Endothelial cell of umbilical vein (primary cell): ENCODE measurements around the gene MAP1LC3B. TPM values are rescaled to one million over a fixed set of nuclear protein-coding genes. Genes with fewer than 3 reads are reported as not detected.
A peak's percentile ranks its signal among the peaks of the same experiment; 100 is the strongest.

ENCODE experiments used
- BruUV-seq: library from RNA; stranded (reverse); fragments of 400-500 nt; replicated peaks from 2 replicates; lab custom pipeline; 2021; lab: Mats Ljungman, UMichigan
- CTCF ChIA-PET: fragments of 300-600, 350-600 bp; sonication (Branson Sonifier 250); formaldehyde crosslinking; loops from one replicate; lab custom pipeline; 2021; ENCODE audit warnings: antibody characterized with exemption, inconsistent platforms; lab: Charles Lee
- POLR2A ChIA-PET: fragments of 300-600, 350-600 bp; sonication (Branson Sonifier 250); formaldehyde crosslinking; loops from one replicate; lab custom pipeline; 2021; ENCODE audit warnings: antibody characterized with exemption, inconsistent platforms; lab: Charles Lee
- DNase-seq: peaks from one replicate; pipeline ENCODE4 v3.0.0-alpha.2; 2011; ENCODE audit warnings: low read depth, low spot score
- FAIRE-seq: peaks from 2 replicates; lab custom pipeline; 2011; peaks lifted over from hg19 to GRCh38; lab: Jason Lieb, UNC
- H2AFZ ChIP-seq: 2 replicates; pipeline ENCODE4 v1.6.0; 2012; ENCODE audit warnings: low read depth, low read length, control low read depth, inconsistent platforms
- H3K27ac ChIP-seq: 2 replicates; pipeline ENCODE4 v1.5.1; 2011; ENCODE audit warnings: low read depth, mild to moderate bottlenecking, control low read depth, low read length, moderate library complexity; ENCODE audit not compliant: insufficient read depth
- H3K27me3 ChIP-seq, 2 experiments: 2 replicates each; pipeline versions ENCODE4 v1.6.0 to v1.6.1; 2011; ENCODE audit warnings: low read length in 2 of 2, mixed read lengths in 1 of 2; ENCODE audit not compliant: control insufficient read depth in 2 of 2, insufficient read depth in 2 of 2
- H3K36me3 ChIP-seq, 2 experiments: 2 replicates in 1 of 2; 3 replicates in 1 of 2; pipeline ENCODE4 v1.5.1; 2011; ENCODE audit warnings: low read length in 2 of 2, mild to moderate bottlenecking in 1 of 2, moderate library complexity in 1 of 2; ENCODE audit not compliant: control insufficient read depth in 2 of 2, insufficient read depth in 2 of 2; ENCODE audit errors: extremely low read depth in 1 of 2
- H3K4me1 ChIP-seq: 3 replicates; pipeline ENCODE4 v1.5.1; 2011; ENCODE audit warnings: mild to moderate bottlenecking, low read length; ENCODE audit not compliant: control insufficient read depth, insufficient read depth; ENCODE audit errors: extremely low read depth
- H3K4me2 ChIP-seq: 2 replicates; pipeline ENCODE4 v1.6.1; 2011; ENCODE audit warnings: low read length, control low read depth, mixed read lengths; ENCODE audit not compliant: insufficient read depth
- H3K4me3 ChIP-seq, 3 experiments: fragments of 200-600 bp in 1 of 3; sonication (generic), shearing (Covaris generic) in 1 of 3; replicated peaks in 1 of 3; 2 replicates each; pipeline ENCODE4 v1.5.1; 2011 to 2016; ENCODE audit warnings: control low read depth in 3 of 3, low read length in 3 of 3, mild to moderate bottlenecking in 2 of 3, inconsistent platforms in 1 of 3, low read depth in 1 of 3, moderate library complexity in 1 of 3; ENCODE audit not compliant: insufficient read depth in 1 of 3
- H3K79me2 ChIP-seq: 2 replicates; pipeline ENCODE4 v1.6.0; 2012; ENCODE audit warnings: low read length, inconsistent platforms; ENCODE audit not compliant: control insufficient read depth, insufficient read depth
- H3K9ac ChIP-seq: replicated peaks from 2 replicates; pipeline ENCODE3; 2011; ENCODE audit warnings: low read length, control low read depth; ENCODE audit not compliant: insufficient read depth; ENCODE audit errors: extremely low read depth
- H3K9me1 ChIP-seq: replicated peaks from 3 replicates; pipeline ENCODE4 v1.6.0; 2011; ENCODE audit warnings: mild to moderate bottlenecking, low read length; ENCODE audit not compliant: control insufficient read depth, insufficient read depth; ENCODE audit errors: extremely low read depth
- H3K9me3 ChIP-seq: replicated peaks from 2 replicates; pipeline ENCODE4 v1.5.1; 2012; ENCODE audit warnings: low read length, inconsistent platforms; ENCODE audit not compliant: control insufficient read depth, insufficient read depth
- H4K20me1 ChIP-seq: replicated peaks from 2 replicates; pipeline ENCODE3; 2011; ENCODE audit warnings: mild to moderate bottlenecking, low read length; ENCODE audit not compliant: control insufficient read depth, insufficient read depth; ENCODE audit errors: extremely low read depth
- CTCF ChIP-seq, 2 donors: IDR thresholded peaks; 1 replicate in 1 of 2; 2 replicates in 1 of 2; pipeline ENCODE4 v1.5.1; 2011; ENCODE audit warnings: low read length in 2 of 2, mild to moderate bottlenecking in 2 of 2, moderate library complexity in 2 of 2, control low read depth in 1 of 2, inconsistent platforms in 1 of 2, low read depth in 1 of 2; ENCODE audit not compliant: insufficient read depth in 1 of 2; ENCODE audit errors: extremely low read depth in 1 of 2
- EZH2 ChIP-seq: IDR thresholded peaks from 2 replicates; pipeline ENCODE4 v1.6.1; 2012; ENCODE audit warnings: borderline replicate concordance, low read depth, mild to moderate bottlenecking, moderate library complexity, low read length, inconsistent platforms; ENCODE audit not compliant: severe bottlenecking
- FOS ChIP-seq: IDR thresholded peaks from 2 replicates; pipeline ENCODE4 v1.6.1; 2011; ENCODE audit warnings: mild to moderate bottlenecking, low read length, moderate library complexity, borderline replicate concordance; ENCODE audit not compliant: insufficient read depth
- GATA2 ChIP-seq: IDR thresholded peaks from 2 replicates; pipeline ENCODE4 v1.7.0; 2011; ENCODE audit warnings: low read depth, mild to moderate bottlenecking, moderate library complexity, mixed read lengths, low read length; ENCODE audit not compliant: insufficient read length, insufficient read depth
- JUN ChIP-seq: IDR thresholded peaks from 2 replicates; pipeline ENCODE4 v1.6.1; 2011; ENCODE audit warnings: borderline replicate concordance, low read depth; ENCODE audit not compliant: insufficient read length, insufficient read depth
- MAX ChIP-seq: IDR thresholded peaks from 2 replicates; pipeline ENCODE4 v1.6.1; 2011; ENCODE audit not compliant: insufficient read depth, insufficient read length
- MYC ChIP-seq: IDR thresholded peaks from one replicate; pipeline ENCODE4 v1.6.1; 2011; ENCODE audit warnings: mild to moderate bottlenecking, low read depth, low read length
- POLR2A ChIP-seq: IDR thresholded peaks from 2 replicates; pipeline ENCODE4 v1.6.1; 2012; ENCODE audit warnings: low read depth, mild to moderate bottlenecking, control low read depth, low read length
- POLR2AphosphoS5 ChIP-seq: IDR thresholded peaks from 2 replicates; pipeline ENCODE4 v1.6.1; 2012; ENCODE audit warnings: low read depth, mild to moderate bottlenecking, control low read depth, low read length, moderate library complexity; ENCODE audit not compliant: insufficient read depth
- dilution Hi-C: fragments of 300-500 bp; cut with MboI; formaldehyde crosslinking; loops from one replicate; pipeline ENCODE4 v1.15.0; 2019; ENCODE audit warnings: low sequenced_read_pairs; ENCODE audit not compliant: extremely low pct_ligation_motif_present
- intact Hi-C: fragments of 100-400 bp; cut with micrococcal nuclease; formaldehyde crosslinking; loops from one replicate; pipeline ENCODE4 v1.10.0; 2022
- polyA plus RNA-seq, 4 experiments: library from polyadenylated mRNA; depleted of rRNA in 3 of 4; stranded (reverse) in 3 of 4; unstranded in 1 of 4; fragments of >200 nt; gene quantifications; 2 replicates each; pipeline versions ENCODE4 v1.2.1 to v1.2.3, GENCODE V29; 2011 to 2012; ENCODE audit warnings: missing spikeins in 1 of 4
- total RNA-seq: library from RNA; stranded (reverse); gene quantifications from 2 replicates; pipeline ENCODE4 v1.2.3, GENCODE V29; 2021

The MAP1LC3B gene
- total and polyA plus RNA-seq, 2 donors (not counting 3 experiments of a cell fraction or from before 2014, with no cell fraction given): 40.7 to 99.9 TPM

- Histone ChIP-seq H3K36me3 (no peaks in the 10 kb centered on the region), H3K4me1 (peaks cover 20% of the 10 kb centered on the region), H2AFZ (peak within 1 kb of the TSS; percentile 76), H3K4me3 (peak within 1 kb of the TSS; percentile 54 to 77 (median 68)), H3K9ac (peak within 1 kb of the TSS; percentile 71), H3K27me3 (no peaks in the 10 kb centered on the region), H3K79me2 (peaks cover 36% of the 10 kb centered on the region), H3K27ac (peak within 1 kb of the TSS; percentile 39), H3K9me3 (no peaks in the 10 kb centered on the region), H4K20me1 (peaks cover 2% of the 10 kb centered on the region), H3K9me1 (no peaks in the 10 kb centered on the region), H3K4me2 (peak within 1 kb of the TSS; percentile 91)
- intact Hi-C loops (loop anchor here (1.0 to 10.0 kb wide), 6 partner anchors 8 to 719 kb away; partner anchors contain the start of genes C16orf95 and MAP1LC3B), dilution Hi-C loops (no loop called here)
- ChIA-PET POLR2A (interaction anchor here (0.8 to 1.6 kb wide), 2 partner anchors 24 to 66 kb away, joined by 4 to 6 read pairs; partner anchors contain the start of gene C16orf95), CTCF (interaction anchor here (0.6 to 3.9 kb wide), 10 partner anchors 9 to 819 kb away, joined by 3 to 21 read pairs (median 5); partner anchors contain the start of gene C16orf95)
- BruUV-seq: no TSS peak
- peak; percentile 2 for TF ChIP-seq MAX
- peak; percentile 91 for TF ChIP-seq POLR2AphosphoS5
- peak; percentile 80 for TF ChIP-seq MYC
- no peak for TF ChIP-seq GATA2
- TF ChIP-seq POLR2A: peak; percentile 57
- TF ChIP-seq EZH2: no peak
- TF ChIP-seq FOS: no peak
- TF ChIP-seq JUN: no peak
- TF ChIP-seq CTCF (IDR thresholded peaks at IDR 0.05; ENCODE audit: extremely low read depth in 1 of 2, insufficient read depth in 1 of 2, low read depth in 1 of 2, low read length in 2 of 2): no peak
- FAIRE-seq (peak; percentile 68), DNase-seq (peak; percentile 89)
Measured at GRCh38 chr16:87383505-87384161, 8.5 kb upstream of the MAP1LC3B start, which contains the start of gene FBXO31. Gene FBXO31, minus strand, starts transcription at chr16:87383776. Its CDS starts 32 bp downstream, at chr16:87383744.
